WERI-Rb-1 (cell line): ENCODE measurements around the gene DDX10.
"Not testable (repeated sequence)": the region's sequence is repeated elsewhere in the genome, so short reads cannot be mapped to it uniquely, and the experiment has no call there.

ENCODE experiments used
- DNase-seq: peaks from one replicate; pipeline ENCODE4 v3.0.0-alpha.2; 2020
- H3K27ac ChIP-seq: fragments of 250-450 bp; sonication (Bioruptor Pico); 2 replicates; pipeline ENCODE4 v1.5.1; 2020; ENCODE audit warnings: mild to moderate bottlenecking, moderate library complexity
- H3K27me3 ChIP-seq: fragments of 250-450 bp; sonication (Bioruptor Pico); 2 replicates; pipeline ENCODE4 v1.5.1; 2021; ENCODE audit warnings: mild to moderate bottlenecking, low read depth, moderate library complexity; ENCODE audit not compliant: insufficient read depth, severe bottlenecking
- H3K36me3 ChIP-seq: fragments of 250-450 bp; sonication (Bioruptor Pico); 2 replicates; pipeline ENCODE4 v1.5.1; 2020; ENCODE audit warnings: mild to moderate bottlenecking, moderate library complexity
- H3K4me3 ChIP-seq: 2 replicates; pipeline ENCODE4 v1.5.1; 2011; ENCODE audit warnings: low read depth, mild to moderate bottlenecking, control low read depth, low read length
- H3K9me3 ChIP-seq: fragments of 250-450 bp; sonication (Bioruptor Pico); 2 replicates; pipeline ENCODE4 v1.5.1; 2021; ENCODE audit warnings: mild to moderate bottlenecking, moderate library complexity; ENCODE audit not compliant: severe bottlenecking
- CTCF ChIP-seq: IDR thresholded peaks from 2 replicates; pipeline ENCODE4 v1.5.1; 2011; ENCODE audit warnings: low read depth, mild to moderate bottlenecking, control low read depth, inconsistent platforms, low read length

Gene DDX10

GRCh38 chr11:108734283-108734682, 69.4 kb downstream of the DDX10 start:
- H3K27ac ChIP-seq: no peak overlapping the region
- no peak overlapping the region for H3K4me3 ChIP-seq
- H3K27me3 ChIP-seq: no peaks in the 10 kb centered on the region
- H3K9me3 ChIP-seq: no peaks in the 10 kb centered on the region
- no peak for TF ChIP-seq CTCF
- DNase-seq: no peak
- H3K36me3 ChIP-seq: no peaks in the 10 kb centered on the region; the same call in 1 of the 2 replicates

- H3K36me3 ChIP-seq: no peaks in the 10 kb centered on the region; the same call in 1 of the 2 replicates
- peak; percentile 38; the same call in 1 of the 2 replicates for TF ChIP-seq CTCF
These were observed 70.2 kb downstream of the DDX10 start for GRCh38 chr11:108734956-108735559.

DNA sequence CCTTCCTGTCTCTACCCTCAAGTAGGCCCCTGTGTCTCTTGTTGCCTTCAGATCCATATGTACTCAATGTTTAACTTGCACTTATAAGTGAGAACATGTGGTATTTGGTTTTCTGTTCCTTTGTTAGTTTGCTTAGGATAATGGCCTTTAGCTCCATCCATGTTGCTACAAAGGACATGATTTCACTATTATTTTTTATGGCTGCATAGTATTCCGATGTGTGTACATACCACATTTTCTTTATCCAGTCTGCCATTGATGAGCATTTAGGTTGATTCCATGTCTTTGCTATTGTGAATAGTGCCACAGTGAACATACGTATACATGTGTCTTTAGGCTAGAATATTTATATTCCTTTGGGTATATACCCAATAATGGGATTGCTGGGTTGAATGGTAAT, 75.3 kb downstream of the DDX10 start:
- H3K9me3 ChIP-seq, H3K27me3 ChIP-seq, H3K4me3 ChIP-seq, H3K36me3 ChIP-seq, DNase-seq, H3K27ac ChIP-seq: not testable (repeated sequence)

More at GRCh38 chr11:108734956-108735559, 70.2 kb downstream of the DDX10 start:
- Histone ChIP-seq H3K4me3 (no peak overlapping the region), H3K27me3 (no peaks in the 10 kb centered on the region), H3K27ac (no peak overlapping the region), H3K9me3 (no peaks in the 10 kb centered on the region)
- no peak for DNase-seq

- Histone ChIP-seq H3K4me3 (no peak overlapping the region), H3K9me3 (no peaks in the 10 kb centered on the region), H3K27ac (no peak overlapping the region), H3K27me3 (no peaks in the 10 kb centered on the region), H3K36me3 (no peaks in the 10 kb centered on the region)
- DNase-seq: no peak
- TF ChIP-seq CTCF: no peak
These were observed 79.0 kb downstream of the DDX10 start for GRCh38 chr11:108743851-108744250.

GRCh38 chr11:108748968-108749367, 84.1 kb downstream of the DDX10 start:
- no peak overlapping the region for H3K4me3 ChIP-seq

GRCh38 chr11:108751444-108751843, 86.6 kb downstream of the DDX10 start:
- TF ChIP-seq CTCF: no peak
- DNase-seq: no peak
- Histone ChIP-seq H3K36me3 (no peaks in the 10 kb centered on the region), H3K27me3 (no peaks in the 10 kb centered on the region), H3K9me3 (no peaks in the 10 kb centered on the region), H3K4me3 (no peak overlapping the region), H3K27ac (no peak overlapping the region)

More at GRCh38 chr11:108748968-108749367, 84.1 kb downstream of the DDX10 start:
- H3K27me3 ChIP-seq: no peaks in the 10 kb centered on the region
- no peaks in the 10 kb centered on the region for H3K36me3 ChIP-seq
- H3K27ac ChIP-seq: no peak overlapping the region
- H3K9me3 ChIP-seq: no peaks in the 10 kb centered on the region
- no peak for TF ChIP-seq CTCF
- DNase-seq: no peak
